ENCODE measurements around the gene LMO1.

The LMO1 gene

DNA sequence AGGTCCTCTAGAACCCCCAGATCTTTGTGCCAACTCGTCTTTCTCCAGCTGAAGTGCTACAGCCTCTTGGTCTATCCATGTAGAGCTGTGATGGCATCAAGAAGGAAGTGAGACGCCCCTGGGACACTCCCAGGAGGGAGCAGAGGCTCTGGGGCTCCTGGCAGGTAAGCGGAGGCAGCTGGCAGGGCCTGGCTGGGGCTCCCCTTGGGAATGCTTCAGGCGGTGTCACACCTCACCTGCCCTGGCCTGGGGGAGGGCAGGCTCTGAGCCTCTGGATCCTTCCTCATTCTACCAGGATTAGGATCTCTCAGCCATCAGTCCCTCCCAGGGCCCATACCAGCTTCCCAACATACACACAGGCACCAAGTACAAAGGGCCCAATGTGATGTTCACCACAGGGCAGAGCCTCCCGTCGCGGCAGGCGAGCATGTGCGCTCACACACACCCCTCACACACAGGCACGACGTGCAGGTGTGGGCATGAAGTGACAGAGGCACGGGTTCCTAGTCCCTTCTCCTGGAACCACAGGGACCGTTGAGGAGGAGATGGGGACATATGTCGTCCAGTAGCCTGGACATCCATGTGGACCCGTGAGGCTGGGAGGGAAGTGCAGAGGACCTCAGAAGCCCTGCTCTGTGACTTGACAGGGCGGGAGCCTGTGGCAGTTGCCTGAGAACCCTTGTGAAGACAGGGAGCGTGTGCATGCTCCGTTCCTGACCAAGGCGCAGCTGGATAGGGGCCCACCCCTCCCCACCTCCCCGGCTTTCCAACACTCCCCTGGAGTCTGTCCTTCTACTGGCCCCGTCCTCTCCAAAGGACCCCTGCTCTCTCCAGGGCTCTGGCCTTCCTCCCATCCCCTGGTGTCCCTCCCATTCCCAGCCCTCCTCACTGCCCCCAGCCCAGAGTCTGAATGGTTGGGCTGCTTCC is 32.5 kb downstream of the LMO1 start:
- no peak for DNase-seq (ENCODE audit: low read depth)
- TF ChIP-seq, protein P1, sequence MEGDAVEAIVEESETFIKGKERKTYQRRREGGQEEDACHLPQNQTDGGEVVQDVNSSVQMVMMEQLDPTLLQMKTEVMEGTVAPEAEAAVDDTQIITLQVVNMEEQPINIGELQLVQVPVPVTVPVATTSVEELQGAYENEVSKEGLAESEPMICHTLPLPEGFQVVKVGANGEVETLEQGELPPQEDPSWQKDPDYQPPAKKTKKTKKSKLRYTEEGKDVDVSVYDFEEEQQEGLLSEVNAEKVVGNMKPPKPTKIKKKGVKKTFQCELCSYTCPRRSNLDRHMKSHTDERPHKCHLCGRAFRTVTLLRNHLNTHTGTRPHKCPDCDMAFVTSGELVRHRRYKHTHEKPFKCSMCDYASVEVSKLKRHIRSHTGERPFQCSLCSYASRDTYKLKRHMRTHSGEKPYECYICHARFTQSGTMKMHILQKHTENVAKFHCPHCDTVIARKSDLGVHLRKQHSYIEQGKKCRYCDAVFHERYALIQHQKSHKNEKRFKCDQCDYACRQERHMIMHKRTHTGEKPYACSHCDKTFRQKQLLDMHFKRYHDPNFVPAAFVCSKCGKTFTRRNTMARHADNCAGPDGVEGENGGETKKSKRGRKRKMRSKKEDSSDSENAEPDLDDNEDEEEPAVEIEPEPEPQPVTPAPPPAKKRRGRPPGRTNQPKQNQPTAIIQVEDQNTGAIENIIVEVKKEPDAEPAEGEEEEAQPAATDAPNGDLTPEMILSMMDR (conservative IDR thresholded peaks at IDR 0.05; ENCODE audit: low read depth, low read length): no peak
- no peak overlapping the region for H3K4me3 ChIP-seq (ENCODE audit: low read length)

DNA sequence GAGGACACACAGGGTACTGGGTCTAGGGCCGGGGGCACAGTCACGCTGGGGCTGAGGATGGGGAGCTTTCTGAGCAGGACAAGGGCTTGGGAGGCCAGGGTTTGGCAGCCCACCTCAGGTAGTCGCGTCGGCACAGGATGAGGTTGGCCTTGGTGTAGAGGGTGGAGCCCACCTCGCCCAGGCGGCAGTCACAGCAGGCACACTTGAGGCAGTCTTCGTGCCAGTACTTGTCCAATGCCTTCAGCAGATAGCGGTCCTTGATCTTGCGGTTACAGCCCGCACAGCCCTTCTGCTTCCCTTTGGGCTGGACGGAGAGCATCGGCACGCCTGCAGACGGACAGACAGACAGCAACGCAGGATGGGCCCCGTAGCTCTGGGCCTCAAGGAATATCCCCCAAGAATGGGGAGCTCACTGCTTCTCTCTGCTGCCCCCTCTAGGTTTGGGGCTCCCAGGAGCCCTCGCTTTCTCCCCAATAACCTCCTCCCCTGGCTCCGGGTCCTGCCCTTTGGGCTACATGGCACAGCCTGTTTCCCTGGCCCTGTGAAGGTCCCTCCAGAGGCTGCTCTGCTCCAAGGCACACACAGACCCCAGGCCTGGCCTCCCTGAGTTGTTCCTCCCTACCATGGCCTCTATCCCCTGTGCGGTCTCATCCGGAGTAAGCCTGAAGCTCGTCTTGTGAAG is 33.4 kb downstream of the LMO1 start:
- TF ChIP-seq, protein P1 (conservative IDR thresholded peaks at IDR 0.05; ENCODE audit: low read depth, low read length): no peak
- DNase-seq (ENCODE audit: low read depth): no peak
- no peak overlapping the region for H3K4me3 ChIP-seq (ENCODE audit: low read length)

DNA sequence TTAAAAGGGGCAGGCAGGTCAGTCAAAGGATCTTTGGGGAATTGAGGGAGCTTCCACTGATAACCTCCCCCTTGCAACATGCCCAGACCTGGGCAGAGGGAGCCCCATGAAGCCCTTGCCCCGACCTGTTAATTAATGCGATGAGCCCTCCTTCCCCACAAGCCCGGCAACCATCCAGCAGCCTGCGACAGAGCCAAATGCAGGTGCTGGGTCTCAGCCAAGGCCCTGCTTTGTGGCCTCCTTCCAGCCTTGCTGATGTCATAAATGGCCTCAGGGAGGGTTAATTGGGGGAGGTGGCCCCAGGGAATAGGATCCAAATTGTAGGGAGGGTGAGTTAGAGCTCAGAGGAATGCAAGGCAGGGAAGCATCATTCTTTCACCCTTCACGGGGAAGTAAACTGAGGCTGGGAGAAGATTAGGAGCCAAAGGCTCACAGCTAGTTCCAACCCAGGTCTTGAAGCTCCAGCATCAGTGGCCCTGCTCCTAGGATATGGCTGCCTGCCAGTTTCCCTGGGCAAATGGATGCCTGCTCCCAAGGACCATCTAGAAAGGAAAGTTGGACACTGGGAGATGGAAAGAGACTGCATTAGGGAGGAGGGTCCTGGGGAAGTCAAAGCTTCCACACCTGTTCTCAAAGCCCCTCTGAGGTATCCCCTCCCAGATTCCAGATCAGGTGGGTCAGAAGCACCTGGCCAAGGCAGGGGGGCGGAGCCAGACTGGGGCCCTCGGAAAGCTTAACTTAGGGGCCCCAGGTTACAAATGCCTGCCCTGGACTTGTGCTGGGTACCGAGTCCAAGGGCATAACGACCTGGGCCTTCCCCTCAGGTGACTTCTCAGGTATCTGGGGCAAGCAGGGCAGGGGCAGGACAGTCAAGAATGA is 34.1 kb downstream of the LMO1 start:
- TF ChIP-seq, protein P1 (conservative IDR thresholded peaks at IDR 0.05; ENCODE audit: low read depth, low read length): no peak
- peak; percentile 74 for DNase-seq (ENCODE audit: low read depth)

DNA sequence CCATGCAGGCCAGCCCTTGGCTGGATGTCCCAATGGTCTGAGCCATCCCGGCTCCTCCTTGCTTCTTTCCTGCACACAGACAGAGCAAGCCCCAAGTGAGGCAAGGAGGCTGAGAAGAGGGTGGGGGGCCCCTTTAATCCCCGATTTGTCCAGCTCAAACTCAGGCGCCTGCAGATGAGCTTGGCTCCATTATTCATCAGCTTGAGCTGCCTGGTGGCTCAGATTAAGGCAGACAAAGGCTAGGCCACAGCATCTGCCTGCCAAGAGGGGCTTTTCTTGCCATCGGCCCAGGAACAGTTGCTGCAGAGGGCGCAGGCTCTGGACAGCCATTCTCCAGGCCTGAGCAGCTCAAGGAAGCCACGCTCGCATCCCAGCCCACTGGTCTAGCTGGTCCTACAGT is 35.4 kb downstream of the LMO1 start:
- H3K4me3 ChIP-seq (ENCODE audit: low read length): no peak overlapping the region
- peak; percentile 37 for DNase-seq (ENCODE audit: low read depth)
- TF ChIP-seq, protein P1 (conservative IDR thresholded peaks at IDR 0.05; ENCODE audit: low read depth, low read length): no peak

More for the DNA sequence above, 34.1 kb downstream of the LMO1 start:
- no peak overlapping the region for H3K4me3 ChIP-seq (ENCODE audit: low read length)

DNA sequence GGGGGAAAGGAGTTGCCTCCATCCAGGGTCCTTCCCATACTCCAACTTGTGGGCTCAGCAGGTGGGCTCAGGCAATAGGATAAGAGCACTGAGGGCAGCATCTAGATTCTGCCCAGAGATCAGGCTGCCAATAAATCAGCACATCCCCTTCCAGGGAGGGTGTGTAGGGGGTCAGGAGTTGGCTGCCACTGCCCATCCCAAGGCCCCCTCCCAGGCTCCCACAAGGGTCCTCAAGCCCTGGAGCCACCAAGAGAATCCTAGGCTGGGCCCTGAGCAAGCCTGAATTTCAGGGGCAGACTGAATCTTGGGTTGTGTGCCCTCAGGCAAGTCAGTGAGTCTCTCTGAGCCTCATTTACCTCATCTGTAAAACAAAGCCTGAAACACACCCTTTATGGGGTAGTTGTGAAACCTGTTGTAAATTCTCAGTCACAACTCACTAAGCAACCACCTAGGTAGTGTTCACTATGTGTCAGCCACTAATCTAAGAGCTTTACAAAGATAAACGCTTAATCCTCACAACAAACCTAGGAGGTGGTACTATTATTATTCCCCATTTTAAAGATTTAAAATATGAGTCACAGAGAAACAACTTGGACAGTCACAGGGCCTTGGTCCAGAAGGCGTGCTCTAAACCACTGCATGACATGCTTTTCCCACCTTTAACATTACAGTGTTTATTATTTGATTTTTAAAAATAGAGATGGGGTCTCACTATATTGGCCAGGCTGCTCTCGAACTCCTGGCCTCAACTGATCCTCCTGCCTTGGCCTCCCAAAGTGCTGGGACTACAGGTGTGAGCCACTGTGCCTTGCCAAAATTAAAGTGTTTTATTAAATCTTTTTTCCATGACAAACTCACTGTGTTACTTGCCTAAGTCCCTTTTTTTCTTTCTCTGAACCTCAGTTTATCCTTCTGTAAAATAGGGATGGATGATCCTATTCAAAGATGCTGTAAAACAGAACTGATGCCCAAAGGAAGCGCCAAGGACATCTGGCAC is 36.2 kb downstream of the LMO1 start:
- peak; percentile 78 for DNase-seq (ENCODE audit: low read depth)
- H3K4me3 ChIP-seq (ENCODE audit: low read length): no peak overlapping the region
- TF ChIP-seq, protein P1 (conservative IDR thresholded peaks at IDR 0.05; ENCODE audit: low read depth, low read length): no peak

DNA sequence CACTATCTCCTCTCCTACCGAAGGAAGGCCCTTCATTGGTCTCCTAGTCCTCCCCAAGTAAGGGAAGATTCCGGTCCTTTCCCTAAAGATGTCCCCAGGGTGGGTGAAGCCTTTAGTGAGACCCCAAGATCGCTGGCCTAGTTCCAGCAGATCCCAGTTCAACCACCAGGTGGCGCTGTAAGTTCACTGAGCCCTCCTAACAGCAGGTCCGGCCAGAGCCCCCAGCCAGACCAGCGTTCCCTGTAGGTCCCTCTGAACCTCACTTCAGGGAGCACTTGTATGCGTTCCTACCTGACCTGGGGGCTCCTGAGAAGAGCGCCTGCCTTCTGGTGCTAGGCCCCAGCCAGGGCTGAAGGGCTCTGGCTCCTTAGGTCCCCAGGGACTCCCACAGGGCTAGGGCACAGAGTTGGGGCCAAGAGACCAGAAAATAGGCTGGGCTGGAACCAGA is 38.1 kb downstream of the LMO1 start:
- DNase-seq (ENCODE audit: low read depth): peak; percentile 13
- TF ChIP-seq, protein P1 (conservative IDR thresholded peaks at IDR 0.05; ENCODE audit: low read depth, low read length): peak; percentile 88
- H3K4me3 ChIP-seq (ENCODE audit: low read length): no peak overlapping the region
